Left renal pelvis (tissue), 4 donors: ENCODE measurements around the gene LMO1. TPM values are rescaled to one million over a fixed set of nuclear protein-coding genes. Genes with fewer than 3 reads are reported as not detected.

ENCODE experiments used
- DNase-seq, 4 donors: peaks; one replicate each; pipeline ENCODE4 v3.0.0-alpha.2; 2013; ENCODE audit warnings: low read depth in 4 of 4, low spot score in 3 of 4
- polyA plus RNA-seq, 4 donors: library from polyadenylated mRNA; unstranded; fragments of 120-200 nt; gene quantifications; one replicate each; pipeline ENCODE4 v1.2.1, GENCODE V29; 2013; ENCODE audit not compliant: insufficient read length in 4 of 4

LMO1 gene
- polyA plus RNA-seq, 4 donors: 0.16 to 0.84 (median 0.53) TPM

DNA sequence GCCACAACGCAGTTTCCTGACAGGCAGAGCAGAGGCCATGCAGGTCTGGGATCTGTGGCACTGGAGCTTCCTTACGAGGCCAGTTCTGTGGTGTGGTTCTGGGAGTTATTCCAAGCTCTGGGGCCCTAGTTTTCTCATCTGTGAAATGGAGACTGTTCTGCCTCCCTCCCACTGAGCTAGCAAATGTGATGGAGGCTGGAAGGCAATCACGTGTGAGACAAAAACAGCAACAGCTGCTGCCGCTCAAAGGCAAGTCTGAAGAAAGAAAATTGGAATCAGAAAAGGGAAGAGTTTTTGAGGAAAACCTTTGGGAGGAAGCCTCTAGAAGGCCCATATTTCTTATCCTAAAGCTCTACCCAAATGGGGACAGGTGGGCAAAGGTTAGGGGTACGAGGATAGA is 86.5 kb downstream of the LMO1 start:
- DNase-seq: no peak

Other genes with a start within 250 kb of the LMO1 start
- gene TUB, start 182.7 kb downstream of the LMO1 start, polyA plus RNA-seq: 10 to 100 TPM; 23.4 to 28.6 (median 24.9) TPM
- gene RIC3, start 94.9 kb downstream of the LMO1 start, polyA plus RNA-seq: 10 to 100 TPM in 3 of 4 donors, 1 to 10 TPM in 1; 6.6 to 18.1 (median 12.5) TPM